ENCODE data around the gene SCNN1A. TPM values are rescaled to one million over a fixed set of nuclear protein-coding genes. Genes with fewer than 3 reads are reported as not detected.

Gene SCNN1A
- total RNA-seq, 1 experiment from 2014 or later: 67.9 TPM

DNA sequence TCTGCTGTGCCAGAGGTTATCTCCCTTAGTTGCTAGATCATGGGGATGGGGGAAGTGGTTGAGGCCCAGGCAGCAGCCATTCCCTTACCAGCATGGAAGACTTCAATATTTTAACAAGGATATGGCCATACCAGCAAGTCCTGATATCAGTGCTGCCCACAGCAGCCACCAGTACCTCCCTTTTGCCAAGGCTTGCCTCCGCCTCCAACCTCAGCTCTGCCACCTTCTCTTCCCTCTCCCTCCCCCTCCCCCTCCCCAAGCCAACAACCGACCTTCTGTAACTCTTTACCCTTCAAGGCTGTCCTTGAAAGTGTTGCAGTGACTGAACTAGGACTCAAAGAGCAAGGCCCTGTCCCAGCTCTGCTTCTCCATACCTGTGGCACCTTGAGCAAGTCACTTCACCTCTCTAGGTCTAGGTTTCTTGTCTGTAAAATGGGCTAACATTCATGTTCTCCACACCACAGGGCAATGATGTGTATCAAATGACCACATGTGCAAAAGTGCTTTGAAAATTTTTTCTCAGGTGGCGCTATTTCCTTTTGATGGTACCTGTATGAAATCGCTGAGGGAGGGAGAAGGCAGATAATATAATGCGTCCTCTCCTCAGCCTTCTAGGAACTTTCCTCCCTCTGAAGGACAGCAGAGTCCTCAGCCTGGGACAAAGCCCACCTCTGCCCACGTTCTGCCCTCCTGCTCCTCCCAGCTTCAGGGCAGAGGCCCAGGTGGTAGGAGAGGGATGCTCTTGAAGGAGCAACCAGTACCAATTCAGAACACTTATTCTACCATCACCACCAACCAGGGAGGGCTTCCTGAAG lies 50.2 kb downstream of the SCNN1A start:
- in situ Hi-C loops (cut with HindIII; ENCODE audit: low sequenced_read_pairs): no loop called here
- no peak for DNase-seq (ENCODE audit: low spot score)

GRCh38 chr12:6323995-6324711 lies 51.2 kb downstream of the SCNN1A start:
- DNase-seq (ENCODE audit: low spot score): no peak
- in situ Hi-C loops (cut with HindIII; ENCODE audit: low sequenced_read_pairs): no loop called here

DNA sequence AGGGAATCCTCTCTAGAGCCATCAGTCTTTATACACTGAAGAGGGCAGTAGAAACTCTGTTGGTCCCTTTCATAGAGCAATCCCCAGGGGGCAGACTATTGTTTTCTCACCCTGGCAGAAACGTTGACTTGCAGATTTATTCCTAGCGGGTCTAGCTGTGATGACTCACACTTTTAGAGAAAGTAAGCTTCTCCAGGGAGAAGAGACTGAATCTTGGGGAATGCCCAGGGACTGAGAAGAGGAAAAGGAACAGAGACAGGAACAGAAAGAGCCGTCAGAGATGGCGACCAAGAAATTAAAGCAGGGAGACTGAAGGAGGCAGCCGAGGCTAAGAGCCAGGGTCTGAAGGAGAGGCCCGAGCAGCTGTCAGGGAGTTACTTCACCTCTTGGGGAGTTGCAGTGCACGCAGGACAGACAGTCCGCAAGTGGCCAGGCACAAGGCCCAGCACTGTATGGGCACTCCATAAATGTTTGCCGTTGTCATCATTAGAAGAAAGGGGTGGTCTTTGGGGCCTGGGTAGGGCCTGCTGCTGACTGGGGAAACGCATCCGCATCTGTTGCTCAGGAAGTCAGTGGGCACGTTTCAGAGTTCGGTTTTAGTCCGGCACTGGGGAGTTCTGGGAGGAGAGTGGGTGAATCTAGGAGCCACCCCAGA lies 51.9 kb downstream of the SCNN1A start:
- in situ Hi-C loops (cut with HindIII; ENCODE audit: low sequenced_read_pairs): no loop called here
- DNase-seq (ENCODE audit: low spot score): peak; percentile 45

DNA sequence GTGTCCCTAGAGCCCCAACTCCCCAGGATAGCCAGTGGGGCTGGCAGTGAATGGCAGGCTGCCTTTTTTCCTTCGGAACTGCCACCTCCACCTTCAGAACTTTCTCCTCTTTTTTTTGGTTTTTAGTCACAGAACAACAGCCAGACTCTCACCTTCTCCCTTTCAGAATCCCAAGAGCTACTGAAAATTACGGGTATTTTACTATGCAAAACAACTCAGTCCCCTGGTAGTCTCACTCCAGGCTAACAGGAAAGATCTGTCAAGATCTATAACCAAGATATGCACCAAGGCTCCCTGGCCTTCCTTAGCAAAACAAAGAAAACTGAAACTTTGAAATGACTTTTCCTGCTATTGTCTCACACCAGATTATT lies 52.4 kb downstream of the SCNN1A start:
- in situ Hi-C loops (cut with HindIII; ENCODE audit: low sequenced_read_pairs): no loop called here
- DNase-seq (ENCODE audit: low spot score): no peak

- in situ Hi-C loops (cut with HindIII; ENCODE audit: low sequenced_read_pairs): no loop called here
Measured at GRCh38 chr12:6322352-6322751, 53.0 kb downstream of the SCNN1A start.

GRCh38 chr12:6321905-6322304 lies 53.5 kb downstream of the SCNN1A start:
- in situ Hi-C loops (cut with HindIII; ENCODE audit: low sequenced_read_pairs): no loop called here
- DNase-seq (ENCODE audit: low spot score): no peak

More at GRCh38 chr12:6322352-6322751, 53.0 kb downstream of the SCNN1A start:
- DNase-seq (ENCODE audit: low spot score): no peak

GRCh38 chr12:6319446-6319845 lies 55.9 kb downstream of the SCNN1A start:
- in situ Hi-C loops (cut with HindIII; ENCODE audit: low sequenced_read_pairs): no loop called here

DNA sequence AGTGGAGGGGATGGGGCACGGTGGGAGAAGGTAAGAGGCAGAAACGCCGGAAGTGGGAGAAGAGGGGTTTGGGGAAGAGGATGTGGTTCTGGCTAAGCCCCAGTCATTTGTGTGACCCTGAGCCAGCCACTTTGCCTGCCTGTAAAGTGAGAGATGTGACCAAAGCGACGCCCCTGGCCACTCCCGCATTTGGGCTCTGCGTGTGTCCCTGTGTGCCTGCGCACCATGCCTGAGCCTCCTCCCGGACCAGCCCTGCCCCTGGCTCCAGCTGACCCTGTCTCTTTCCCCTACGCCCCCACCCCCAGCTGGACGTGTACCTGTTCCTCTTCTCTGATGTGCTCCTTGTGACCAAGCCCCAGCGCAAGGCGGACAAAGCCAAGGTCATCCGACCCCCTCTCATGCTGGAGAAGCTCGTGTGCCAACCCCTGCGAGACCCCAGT lies 56.9 kb downstream of the SCNN1A start:
- in situ Hi-C loops (cut with HindIII; ENCODE audit: low sequenced_read_pairs): no loop called here
- no peak for DNase-seq (ENCODE audit: low spot score)

More at GRCh38 chr12:6319446-6319845, 55.9 kb downstream of the SCNN1A start:
- DNase-seq (ENCODE audit: low spot score): no peak

DNA sequence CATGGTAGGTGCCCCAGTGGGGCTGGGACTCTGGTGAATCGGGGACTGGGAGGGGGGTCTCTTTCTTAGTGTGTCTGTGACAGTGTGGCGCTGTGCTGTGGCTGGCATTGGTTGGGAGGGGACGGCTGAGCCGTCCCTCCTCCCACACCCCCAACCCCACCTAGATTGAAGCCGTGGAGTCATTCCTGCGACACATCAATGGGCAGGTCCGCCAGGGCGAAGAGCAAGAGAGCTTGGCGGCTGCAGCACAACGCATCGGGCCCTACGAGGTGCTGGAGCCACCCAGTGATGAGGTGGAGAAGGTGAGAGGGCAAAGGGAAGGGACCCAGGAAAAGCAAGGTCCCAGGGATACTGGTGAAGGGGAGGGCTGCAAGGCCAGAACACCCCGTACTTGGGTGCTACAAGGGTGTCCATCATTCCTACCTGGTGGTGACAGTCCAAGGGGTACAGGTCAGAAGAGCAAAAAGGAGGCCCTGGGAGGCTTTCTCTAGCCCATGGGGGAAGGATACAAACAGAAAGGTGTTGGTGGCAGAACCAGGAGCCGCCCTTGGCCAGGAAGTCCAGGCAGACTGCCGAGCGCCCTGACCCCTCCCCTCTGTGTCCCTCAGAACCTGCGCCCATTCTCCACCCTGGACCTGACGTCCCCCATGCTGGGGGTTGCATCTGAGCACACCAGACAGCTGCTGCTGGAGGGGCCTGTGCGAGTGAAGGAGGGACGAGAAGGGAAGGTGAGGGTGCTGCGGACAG lies 57.5 kb downstream of the SCNN1A start:
- DNase-seq (ENCODE audit: low spot score): no peak
- in situ Hi-C loops (cut with HindIII; ENCODE audit: low sequenced_read_pairs): no loop called here

DNA sequence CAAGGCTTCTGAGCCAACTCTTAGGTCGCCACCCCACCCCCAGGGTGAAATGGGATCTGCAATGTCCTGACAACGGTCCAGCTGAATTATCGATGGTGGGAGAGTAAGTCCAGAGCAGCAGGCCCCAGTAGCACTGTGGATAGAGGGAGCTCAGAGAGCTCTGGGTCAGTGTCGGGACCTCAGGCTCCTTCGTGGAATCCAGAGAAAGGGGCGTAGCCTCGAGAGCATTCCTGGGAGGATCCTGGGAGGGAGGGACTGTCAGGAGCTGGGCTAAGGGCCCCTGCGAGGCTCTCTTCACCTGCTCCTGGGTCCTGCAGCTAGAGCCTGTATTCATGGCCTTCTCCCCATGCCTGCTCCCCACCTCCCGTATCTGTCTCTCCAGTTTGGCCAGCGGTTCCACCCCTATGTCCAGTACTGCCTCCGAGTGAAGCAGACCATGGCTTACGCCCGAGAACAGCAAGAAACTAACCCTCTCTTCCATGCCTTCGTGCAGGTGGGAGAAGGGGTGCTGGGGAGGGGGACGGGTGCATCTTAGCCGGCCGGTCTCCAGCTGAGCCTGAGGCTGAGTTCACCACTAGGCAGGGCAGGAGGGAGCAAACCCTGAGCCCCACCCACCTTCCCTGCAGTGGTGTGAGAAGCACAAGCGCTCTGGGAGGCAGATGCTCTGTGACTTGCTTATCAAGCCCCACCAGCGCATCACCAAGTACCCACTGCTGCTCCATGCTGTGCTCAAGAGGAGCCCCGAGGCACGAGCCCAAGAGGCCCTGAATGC lies 58.3 kb downstream of the SCNN1A start:
- in situ Hi-C loops (cut with HindIII; ENCODE audit: low sequenced_read_pairs): no loop called here
- no peak for DNase-seq (ENCODE audit: low spot score)

DNA sequence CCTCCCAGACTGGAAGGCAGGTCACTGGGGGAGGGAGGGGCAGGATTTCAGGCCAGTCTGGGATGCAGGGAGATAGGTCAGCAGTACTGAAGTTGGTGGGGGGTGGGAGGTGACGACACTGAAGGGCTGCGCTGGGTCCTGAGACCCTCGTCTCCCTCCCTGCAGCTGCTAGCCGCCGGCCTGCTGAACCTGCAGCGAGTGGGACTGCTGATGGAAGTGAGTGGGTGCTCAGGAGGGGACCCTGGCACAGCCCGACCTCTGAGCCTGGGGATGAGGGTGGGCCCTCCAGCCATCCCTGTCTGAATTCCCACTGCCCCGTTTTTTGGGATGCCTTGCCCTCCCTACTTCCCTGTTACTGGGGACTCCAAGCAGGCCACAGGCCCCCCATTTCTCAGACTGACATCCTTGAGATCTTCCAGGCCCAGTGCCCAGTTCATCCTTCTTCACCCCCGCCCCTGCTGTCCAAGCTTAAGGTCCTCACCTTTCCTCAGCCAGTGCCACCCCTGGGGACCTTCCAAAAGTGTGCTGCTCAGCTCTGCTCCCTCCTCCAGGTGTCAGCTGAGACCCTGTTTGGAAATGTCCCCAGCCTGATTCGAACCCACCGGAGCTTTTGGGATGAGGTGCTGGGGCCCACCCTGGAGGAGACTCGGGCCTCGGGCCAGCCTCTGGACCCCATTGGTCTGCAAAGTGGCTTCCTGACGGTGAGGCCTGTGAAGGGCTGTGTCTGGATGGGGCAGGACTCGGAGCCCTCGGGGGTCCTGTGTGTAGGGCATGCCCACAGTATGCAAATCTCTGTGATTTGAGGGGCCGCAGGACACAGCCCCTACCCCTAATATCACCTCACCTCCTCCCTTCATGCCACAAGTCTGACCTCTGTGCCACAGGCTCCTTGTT lies 59.4 kb downstream of the SCNN1A start:
- in situ Hi-C loops (cut with HindIII; ENCODE audit: low sequenced_read_pairs): no loop called here
- DNase-seq (ENCODE audit: low spot score): no peak

DNA sequence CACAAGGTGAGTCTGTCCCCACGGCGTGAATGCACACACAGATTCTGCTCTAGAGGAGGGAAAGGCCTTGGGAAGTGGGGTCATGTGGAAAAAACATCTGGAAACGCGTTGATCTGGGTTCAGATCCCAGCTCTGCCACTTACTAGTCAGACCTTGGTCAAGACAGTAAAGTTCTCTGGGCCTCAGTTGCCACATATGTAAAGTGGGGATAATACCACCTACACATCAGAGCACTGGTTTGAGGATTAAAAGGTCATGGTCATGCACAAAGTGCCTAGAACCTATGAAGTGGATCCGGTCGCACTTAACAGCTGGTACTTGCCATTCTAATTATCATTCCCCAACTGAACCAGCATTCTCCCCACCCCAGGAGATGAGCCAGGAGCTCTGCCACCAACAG lies 60.2 kb downstream of the SCNN1A start:
- in situ Hi-C loops (cut with HindIII; ENCODE audit: low sequenced_read_pairs): no loop called here
- no peak for DNase-seq (ENCODE audit: low spot score)

DNA sequence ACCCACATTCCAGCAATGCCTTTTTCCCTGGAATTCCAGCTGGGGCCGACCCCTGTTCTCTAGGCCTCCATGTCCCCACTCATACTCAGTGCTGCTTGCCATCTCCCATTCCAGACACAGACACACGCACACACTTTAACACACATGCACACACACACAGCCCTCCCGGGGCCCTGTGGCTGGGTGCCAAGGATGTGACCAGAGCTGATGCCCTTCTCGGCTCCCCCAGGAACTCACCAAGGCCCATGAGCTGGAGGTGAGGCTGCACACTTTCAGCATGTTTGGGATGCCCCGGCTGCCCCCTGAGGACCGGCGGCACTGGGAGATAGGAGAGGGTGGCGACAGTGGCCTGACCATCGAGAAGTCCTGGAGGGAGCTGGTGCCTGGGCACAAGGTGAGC lies 60.6 kb downstream of the SCNN1A start:
- in situ Hi-C loops (cut with HindIII; ENCODE audit: low sequenced_read_pairs): no loop called here
- DNase-seq (ENCODE audit: low spot score): no peak

- DNase-seq (ENCODE audit: low spot score): no peak
- in situ Hi-C loops (cut with HindIII; ENCODE audit: low sequenced_read_pairs): no loop called here
Measured at GRCh38 chr12:6313326-6313940, 61.9 kb downstream of the SCNN1A start.

DNA sequence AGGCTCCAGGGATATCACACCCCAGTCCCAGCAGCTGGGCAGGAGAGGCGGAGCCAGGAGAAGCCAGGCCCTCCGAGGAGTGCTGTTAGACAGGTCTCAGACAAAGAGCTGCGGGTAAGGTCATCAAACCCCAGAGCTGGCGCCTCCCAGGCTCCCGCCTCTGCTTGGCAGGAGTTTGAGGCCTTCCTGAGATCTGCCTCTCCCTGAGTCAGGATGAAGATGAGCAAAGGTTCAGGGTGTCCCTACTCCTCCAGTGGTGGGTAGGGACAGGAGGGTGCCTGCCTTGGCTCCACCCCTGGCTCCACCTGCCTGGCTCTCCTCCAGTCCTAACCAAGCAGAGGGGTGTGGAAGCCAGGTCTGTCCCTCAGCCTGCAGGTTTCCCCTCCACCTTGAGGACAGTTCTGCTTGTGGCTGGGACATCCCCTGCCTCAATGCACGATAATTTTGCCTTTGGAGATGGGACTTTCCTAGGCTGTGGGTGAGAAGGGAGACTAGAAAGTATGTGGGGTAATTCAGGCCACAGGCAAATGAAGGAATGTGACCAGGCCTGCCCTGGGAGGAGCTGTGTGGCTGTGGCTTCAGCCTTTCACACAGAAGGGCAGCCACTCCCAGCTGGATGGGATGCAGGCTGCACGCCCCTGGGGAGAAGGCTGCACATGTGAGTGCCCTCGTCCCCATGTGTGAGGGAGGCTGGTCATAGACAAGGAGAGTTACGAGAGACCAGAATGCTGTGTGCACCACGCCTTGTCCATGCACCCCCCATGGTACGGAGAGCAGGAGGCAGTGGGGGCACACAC lies 62.6 kb downstream of the SCNN1A start:
- in situ Hi-C loops (cut with HindIII; ENCODE audit: low sequenced_read_pairs): no loop called here
- DNase-seq (ENCODE audit: low spot score): no peak

DNA sequence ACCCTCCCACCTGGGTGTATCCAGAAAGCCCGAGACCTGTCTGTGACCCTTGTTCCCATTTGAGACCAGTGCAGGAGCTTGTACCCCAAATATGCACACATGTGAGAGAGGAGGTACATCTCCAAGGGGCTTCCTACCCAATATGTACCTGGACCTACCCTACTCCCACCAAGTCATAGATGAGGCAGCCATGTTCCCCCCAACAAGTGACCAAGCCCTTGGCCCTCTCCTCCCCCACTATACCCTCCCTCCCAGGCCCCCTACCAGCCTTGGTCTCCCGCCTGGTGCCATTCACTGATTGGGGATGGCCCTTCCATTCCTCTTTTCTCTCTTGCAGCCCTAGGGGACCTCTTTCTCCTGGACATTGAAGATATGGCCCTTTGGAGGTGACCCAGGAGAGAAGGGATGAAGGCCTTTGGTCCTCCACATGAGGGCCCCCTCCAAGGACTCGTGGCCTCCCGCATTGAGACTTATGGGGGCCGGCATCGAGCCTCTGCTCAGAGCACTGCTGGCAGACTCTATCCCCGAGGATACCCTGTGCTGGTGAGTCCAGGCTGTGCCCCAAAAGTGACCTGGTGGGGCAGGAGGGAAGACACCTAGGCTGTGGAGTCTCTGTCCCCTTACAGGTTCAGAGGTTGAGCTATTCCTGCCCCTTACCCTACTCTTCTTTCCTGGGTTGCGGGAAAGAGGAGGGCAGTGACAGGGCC lies 63.4 kb downstream of the SCNN1A start:
- in situ Hi-C loops (cut with HindIII; ENCODE audit: low sequenced_read_pairs): no loop called here
- no peak for DNase-seq (ENCODE audit: low spot score)
